HCT116 (cell line): ENCODE results near the gene ABCB6. TPM values are rescaled to one million over a fixed set of nuclear protein-coding genes. Genes with fewer than 3 reads are reported as not detected.

Experiments
- ATAC-seq: fragments of 200-7000 bp; cut with Tn5 transposase; 2 replicates; pipeline ENCODE4 v1.9.1; 2020; ENCODE audit warnings: mild to moderate bottlenecking, moderate library complexity
- BruUV-seq: library from RNA; stranded (reverse); fragments of 400-500 nt; replicated peaks from 2 replicates; lab custom pipeline; 2021; lab: Mats Ljungman, UMichigan
- CTCF ChIA-PET: fragments of 300-600 bp; sonication (Branson Sonifier 250); formaldehyde crosslinking; loops from one replicate; lab custom pipeline; 2021; ENCODE audit warnings: antibody characterized with exemption; lab: Charles Lee
- POLR2A ChIA-PET: fragments of 300-600, 350-600 bp; sonication (Branson Sonifier 250); formaldehyde crosslinking; loops from one replicate; lab custom pipeline; 2021; ENCODE audit warnings: antibody characterized with exemption; lab: Charles Lee
- RAD21 ChIA-PET, 2 experiments: fragments of 300-600 bp; sonication (Branson Sonifier 250); formaldehyde crosslinking; loops; one replicate each; lab custom pipeline; 2023; ENCODE audit warnings: low total read pairs in 2 of 2; ENCODE audit not compliant: uncharacterized antibody in 2 of 2, unreplicated experiment in 2 of 2, low non-redundant PET in 1 of 2; lab: Charles Lee
- DNase-seq: peaks from one replicate; pipeline ENCODE4 v3.0.0-alpha.2; 2010; ENCODE audit warnings: low read depth, low spot score
- H2AFZ ChIP-seq: fragments of 200-600 bp; shearing (Covaris generic), sonication (generic); 2 replicates; pipeline ENCODE4 v1.6.1; 2017; ENCODE audit warnings: low read depth, mixed run types, mixed read lengths, antibody characterized with exemption, low read length; ENCODE audit not compliant: poor library complexity, severe bottlenecking
- H3K27ac ChIP-seq: 2 replicates; pipeline ENCODE4 v1.5.1; 2012; ENCODE audit warnings: low read depth, low read length
- H3K27me3 ChIP-seq: fragments of 200-600 bp; sonication (generic); 2 replicates; pipeline ENCODE4 v1.6.1; 2016; ENCODE audit warnings: mixed run types, low read length, mixed read lengths; ENCODE audit not compliant: insufficient read depth
- H3K36me3 ChIP-seq, 2 experiments: fragments of 200-500 bp in 1 of 2; fragments of 200-600 bp in 1 of 2; sonication (Bioruptor generic) in 1 of 2; sonication (generic) in 1 of 2; 2 replicates each; pipeline versions ENCODE4 v1.5.1 to v1.6.1; 2014 to 2016; ENCODE audit warnings: low read length in 2 of 2, inconsistent platforms in 1 of 2, mixed read lengths in 1 of 2, mixed run types in 1 of 2; ENCODE audit not compliant: insufficient read depth in 2 of 2, control insufficient read depth in 1 of 2
- H3K4me1 ChIP-seq, 2 experiments: fragments of 200-600 bp in 1 of 2; sonication (generic) in 1 of 2; 2 replicates each; pipeline versions ENCODE4 v1.5.1 to v1.6.1; 2012 to 2017; ENCODE audit warnings: low read length in 2 of 2, inconsistent platforms in 1 of 2, mild to moderate bottlenecking in 1 of 2, mixed read lengths in 1 of 2, mixed run types in 1 of 2, moderate library complexity in 1 of 2; ENCODE audit not compliant: insufficient read depth in 2 of 2, control insufficient read depth in 1 of 2
- H3K4me2 ChIP-seq: fragments of 200-600 bp; sonication (generic); 2 replicates; pipeline ENCODE4 v1.6.1; 2017; ENCODE audit warnings: mixed run types, low read length, mixed read lengths
- H3K4me3 ChIP-seq, 2 experiments: fragments of 200-600 bp in 1 of 2; sonication (generic) in 1 of 2; replicated peaks in 1 of 2; 2 replicates each; pipeline ENCODE4 v1.5.1; 2011 to 2016; ENCODE audit warnings: low read length in 2 of 2, control low read depth in 1 of 2, low read depth in 1 of 2, mild to moderate bottlenecking in 1 of 2, mixed read lengths in 1 of 2, mixed run types in 1 of 2
- H3K79me2 ChIP-seq: fragments of 200-600 bp; sonication (generic); 2 replicates; pipeline ENCODE4 v1.6.1; 2017; ENCODE audit warnings: mild to moderate bottlenecking, mixed run types, low read length, moderate library complexity, mixed read lengths; ENCODE audit not compliant: insufficient read depth
- H3K9ac ChIP-seq: fragments of 200-600 bp; sonication (generic); 2 replicates; pipeline ENCODE4 v1.6.1; 2016; ENCODE audit warnings: low read length, mixed read lengths
- H3K9me2 ChIP-seq: fragments of 200-600 bp; sonication (generic), shearing (Covaris generic); 2 replicates; pipeline ENCODE4 v1.6.1; 2017; ENCODE audit warnings: mixed run types, mild to moderate bottlenecking, moderate library complexity; ENCODE audit not compliant: insufficient read depth
- H3K9me3 ChIP-seq, 2 experiments: fragments of 200-500 bp in 1 of 2; fragments of 200-600 bp in 1 of 2; sonication (Bioruptor generic) in 1 of 2; sonication (generic) in 1 of 2; 2 replicates each; pipeline ENCODE4 v1.6.1; 2014 to 2017; ENCODE audit warnings: low read length in 2 of 2, mixed read lengths in 2 of 2, inconsistent platforms in 1 of 2, low read depth in 1 of 2, mild to moderate bottlenecking in 1 of 2, mixed run types in 1 of 2, moderate library complexity in 1 of 2; ENCODE audit not compliant: control insufficient read depth in 1 of 2, insufficient read depth in 1 of 2
- H4K20me1 ChIP-seq: fragments of 200-600 bp; sonication (generic), shearing (Covaris generic); 2 replicates; pipeline ENCODE4 v1.6.1; 2017; ENCODE audit warnings: mixed run types, mild to moderate bottlenecking, moderate library complexity; ENCODE audit not compliant: insufficient read depth
- EGR1 ChIP-seq: IDR thresholded peaks from 2 replicates; pipeline ENCODE4 v1.6.1; 2012; ENCODE audit warnings: low read depth
- EZH2phosphoT487 ChIP-seq: fragments of 200-600 bp; IDR thresholded peaks from 2 replicates; pipeline ENCODE4 v1.6.1; 2018; ENCODE audit warnings: antibody characterized with exemption, borderline replicate concordance
- POLR2A ChIP-seq: IDR thresholded peaks from 2 replicates; pipeline ENCODE4 v1.7.0; 2011; ENCODE audit warnings: borderline replicate concordance; ENCODE audit not compliant: insufficient read depth, insufficient read length; ENCODE audit errors: extremely low read depth
- POLR2AphosphoS5 ChIP-seq: IDR thresholded peaks from 2 replicates; pipeline ENCODE4 v1.6.1; 2011; ENCODE audit warnings: mild to moderate bottlenecking, low read depth, low read length, moderate library complexity
- YY1 ChIP-seq: IDR thresholded peaks from 2 replicates; pipeline ENCODE4 v1.6.1; 2011; ENCODE audit warnings: low read length, low read depth, moderate library complexity, mild to moderate bottlenecking; ENCODE audit not compliant: insufficient replicate concordance; ENCODE audit errors: extremely low read depth
- intact Hi-C: fragments of 100-400 bp; cut with micrococcal nuclease; formaldehyde crosslinking; loops from 2 replicates; pipeline ENCODE4 v1.10.0; 2022
- total RNA-seq: library from RNA; stranded (reverse); gene quantifications from one replicate; pipeline ENCODE4 v1.2.1, GENCODE V29; 2021; ENCODE audit not compliant: unreplicated experiment
- TF ChIP-seq, protein P1 (sequence below): IDR thresholded peaks from 2 replicates; pipeline ENCODE4 v1.6.1; 2011; ENCODE audit warnings: mild to moderate bottlenecking, low read length, moderate library complexity; ENCODE audit not compliant: insufficient replicate concordance; ENCODE audit errors: extremely low read depth
- TF ChIP-seq, protein P2 (sequence below), 3 experiments: fragments of 200-600 bp in 1 of 3; sonication (generic) in 1 of 3; IDR thresholded peaks in 2 of 3; conservative IDR thresholded peaks in 1 of 3; 2 replicates each; pipeline ENCODE4 v1.5.1; 2012 to 2017; ENCODE audit warnings: low read depth in 2 of 3, low read length in 2 of 3, antibody characterized with exemption in 1 of 3, borderline replicate concordance in 1 of 3, control low read depth in 1 of 3, mild to moderate bottlenecking in 1 of 3, mixed read lengths in 1 of 3, mixed run types in 1 of 3, moderate library complexity in 1 of 3; ENCODE audit not compliant: insufficient read depth in 1 of 3
- TF ChIP-seq, protein P3 (sequence below): IDR thresholded peaks from 2 replicates; pipeline ENCODE4 v1.6.1; 2012

Gene ABCB6
- total RNA-seq, 1 experiment from 2014 or later = 24.5 TPM

DNA sequence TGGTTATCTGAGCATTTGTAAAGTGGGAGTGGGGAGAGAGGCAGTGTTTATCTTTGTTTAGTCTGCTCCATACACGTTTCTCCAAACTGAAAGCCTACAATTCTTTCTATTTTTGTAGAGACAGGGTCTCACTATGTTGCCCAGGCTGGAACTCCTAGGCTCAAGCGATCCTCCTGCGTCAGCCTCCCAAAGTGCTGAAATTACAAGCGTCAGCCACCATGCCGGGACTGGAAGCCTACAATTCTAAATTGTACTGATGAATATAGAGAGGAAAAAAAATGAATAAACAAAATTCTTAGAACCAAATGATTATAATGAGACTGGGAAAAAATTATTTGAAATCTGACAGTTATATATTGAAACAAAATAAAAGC is 13.6 kb downstream of the ABCB6 start:
- Histone ChIP-seq H3K27ac (no peak overlapping the region), H3K9me3 (peaks cover 0 to 9% of the 10 kb centered on the region in 2 experiments; a peak in 2 of 4 replicates), H3K79me2 (no peaks in the 10 kb centered on the region), H3K9me2 (no peaks in the 10 kb centered on the region), H4K20me1 (no peaks in the 10 kb centered on the region), H3K4me3 (no peak overlapping the region), H3K36me3 (peaks cover 10 to 13% of the 10 kb centered on the region in 2 experiments; a peak in 3 of 4 replicates), H3K4me2 (no peak overlapping the region), H3K4me1 (peaks cover 11 to 17% of the 10 kb centered on the region in 2 experiments), H3K9ac (no peak overlapping the region), H3K27me3 (no peaks in the 10 kb centered on the region), H2AFZ (no peak overlapping the region)
- intact Hi-C loops = no loop called here
- ChIA-PET CTCF (no interaction called here), RAD21 (no interaction called here), POLR2A (no interaction called here)
- ATAC-seq (no peak), DNase-seq (no peak)
- TF ChIP-seq, protein P1, sequence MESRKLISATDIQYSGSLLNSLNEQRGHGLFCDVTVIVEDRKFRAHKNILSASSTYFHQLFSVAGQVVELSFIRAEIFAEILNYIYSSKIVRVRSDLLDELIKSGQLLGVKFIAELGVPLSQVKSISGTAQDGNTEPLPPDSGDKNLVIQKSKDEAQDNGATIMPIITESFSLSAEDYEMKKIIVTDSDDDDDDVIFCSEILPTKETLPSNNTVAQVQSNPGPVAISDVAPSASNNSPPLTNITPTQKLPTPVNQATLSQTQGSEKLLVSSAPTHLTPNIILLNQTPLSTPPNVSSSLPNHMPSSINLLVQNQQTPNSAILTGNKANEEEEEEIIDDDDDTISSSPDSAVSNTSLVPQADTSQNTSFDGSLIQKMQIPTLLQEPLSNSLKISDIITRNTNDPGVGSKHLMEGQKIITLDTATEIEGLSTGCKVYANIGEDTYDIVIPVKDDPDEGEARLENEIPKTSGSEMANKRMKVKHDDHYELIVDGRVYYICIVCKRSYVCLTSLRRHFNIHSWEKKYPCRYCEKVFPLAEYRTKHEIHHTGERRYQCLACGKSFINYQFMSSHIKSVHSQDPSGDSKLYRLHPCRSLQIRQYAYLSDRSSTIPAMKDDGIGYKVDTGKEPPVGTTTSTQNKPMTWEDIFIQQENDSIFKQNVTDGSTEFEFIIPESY = no peak
- no peak for TF ChIP-seq YY1
- TF ChIP-seq, protein P2, sequence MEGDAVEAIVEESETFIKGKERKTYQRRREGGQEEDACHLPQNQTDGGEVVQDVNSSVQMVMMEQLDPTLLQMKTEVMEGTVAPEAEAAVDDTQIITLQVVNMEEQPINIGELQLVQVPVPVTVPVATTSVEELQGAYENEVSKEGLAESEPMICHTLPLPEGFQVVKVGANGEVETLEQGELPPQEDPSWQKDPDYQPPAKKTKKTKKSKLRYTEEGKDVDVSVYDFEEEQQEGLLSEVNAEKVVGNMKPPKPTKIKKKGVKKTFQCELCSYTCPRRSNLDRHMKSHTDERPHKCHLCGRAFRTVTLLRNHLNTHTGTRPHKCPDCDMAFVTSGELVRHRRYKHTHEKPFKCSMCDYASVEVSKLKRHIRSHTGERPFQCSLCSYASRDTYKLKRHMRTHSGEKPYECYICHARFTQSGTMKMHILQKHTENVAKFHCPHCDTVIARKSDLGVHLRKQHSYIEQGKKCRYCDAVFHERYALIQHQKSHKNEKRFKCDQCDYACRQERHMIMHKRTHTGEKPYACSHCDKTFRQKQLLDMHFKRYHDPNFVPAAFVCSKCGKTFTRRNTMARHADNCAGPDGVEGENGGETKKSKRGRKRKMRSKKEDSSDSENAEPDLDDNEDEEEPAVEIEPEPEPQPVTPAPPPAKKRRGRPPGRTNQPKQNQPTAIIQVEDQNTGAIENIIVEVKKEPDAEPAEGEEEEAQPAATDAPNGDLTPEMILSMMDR (IDR thresholded peaks at IDR 0.05 in 2 of 3, conservative IDR thresholded peaks at IDR 0.05 in 1 of 3; ENCODE audit: borderline replicate concordance in 1 of 3, insufficient read depth in 1 of 3, low read depth in 2 of 3, low read length in 2 of 3) = no peak
- no peak for TF ChIP-seq POLR2AphosphoS5
- TF ChIP-seq EGR1 = no peak
- TF ChIP-seq EZH2phosphoT487 = no peak
- TF ChIP-seq, protein P3, sequence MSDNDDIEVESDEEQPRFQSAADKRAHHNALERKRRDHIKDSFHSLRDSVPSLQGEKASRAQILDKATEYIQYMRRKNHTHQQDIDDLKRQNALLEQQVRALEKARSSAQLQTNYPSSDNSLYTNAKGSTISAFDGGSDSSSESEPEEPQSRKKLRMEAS = no peak
- no peak for TF ChIP-seq POLR2A
- no TSS peak for BruUV-seq
